ENCODE measurements around the gene ADGRD1.

- TF ChIP-seq CTCF (IDR thresholded peaks at IDR 0.05; ENCODE audit: low read depth, low read length, poor library complexity, severe bottlenecking), result no peak
- no peak for TF ChIP-seq EZH2phosphoT487 (IDR thresholded peaks at IDR 0.05; ENCODE audit: borderline replicate concordance, low read length)
Observed at GRCh38 chr12:131025939-131026702, 72.4 kb downstream of the ADGRD1 start.
